ENCODE measurements around the gene CGB7.
"Not testable (repeated sequence)": the region's sequence is repeated elsewhere in the genome, so short reads cannot be mapped to it uniquely, and the experiment has no call there.

CGB7 gene

GRCh38 chr19:49073514-49074378 is 16.2 kb upstream of the CGB7 start:
- DNase-seq (ENCODE audit: low read depth in 2 of 2) = no peak

GRCh38 chr19:49071860-49072547 is 14.5 kb upstream of the CGB7 start:
- no peak for DNase-seq (ENCODE audit: low read depth in 2 of 2)

- DNase-seq (ENCODE audit: low read depth in 2 of 2) = no peak
Measured at GRCh38 chr19:49070416-49070815, 12.9 kb upstream of the CGB7 start.

DNA sequence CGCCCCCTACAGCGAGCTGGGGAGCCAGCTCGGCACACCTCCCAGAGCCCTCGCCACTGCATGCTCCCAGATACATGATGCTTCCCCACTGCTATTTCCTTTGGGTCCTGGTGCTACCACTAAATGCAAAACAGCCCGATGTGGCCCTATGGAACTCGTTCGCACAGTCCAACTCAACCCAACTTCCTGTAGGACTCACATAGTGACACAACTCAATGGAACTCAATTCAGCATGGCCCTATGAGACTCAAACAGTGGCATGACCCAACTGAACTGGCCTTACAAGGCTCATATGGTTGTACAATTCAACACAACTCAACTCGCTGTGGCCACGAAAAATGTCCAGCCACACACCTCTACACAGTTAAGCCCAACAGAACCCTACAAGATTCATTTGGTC is 11.5 kb upstream of the CGB7 start:
- no peak for DNase-seq (ENCODE audit: low read depth in 2 of 2)

DNA sequence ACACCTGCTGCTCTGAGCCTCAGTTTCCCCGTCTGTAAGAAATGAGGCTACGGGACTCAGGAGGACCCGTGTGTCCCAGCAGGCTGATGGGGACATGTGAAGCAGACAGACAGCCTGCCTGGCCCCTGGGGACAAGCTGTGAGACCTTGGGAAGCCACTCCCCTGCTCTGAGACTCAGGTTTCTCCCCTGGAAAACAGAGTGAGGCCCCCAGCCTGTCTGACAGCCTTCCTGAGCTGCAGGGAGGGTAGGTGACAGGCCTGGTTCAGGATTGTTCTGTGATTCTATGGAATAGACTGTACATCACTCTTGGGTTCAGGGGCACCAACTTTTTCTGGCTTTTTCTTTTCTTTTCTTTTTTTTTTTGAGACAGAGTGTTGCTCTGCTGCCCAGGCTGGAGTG is 10.0 kb upstream of the CGB7 start:
- DNase-seq (ENCODE audit: low read depth in 2 of 2) = no peak

DNA sequence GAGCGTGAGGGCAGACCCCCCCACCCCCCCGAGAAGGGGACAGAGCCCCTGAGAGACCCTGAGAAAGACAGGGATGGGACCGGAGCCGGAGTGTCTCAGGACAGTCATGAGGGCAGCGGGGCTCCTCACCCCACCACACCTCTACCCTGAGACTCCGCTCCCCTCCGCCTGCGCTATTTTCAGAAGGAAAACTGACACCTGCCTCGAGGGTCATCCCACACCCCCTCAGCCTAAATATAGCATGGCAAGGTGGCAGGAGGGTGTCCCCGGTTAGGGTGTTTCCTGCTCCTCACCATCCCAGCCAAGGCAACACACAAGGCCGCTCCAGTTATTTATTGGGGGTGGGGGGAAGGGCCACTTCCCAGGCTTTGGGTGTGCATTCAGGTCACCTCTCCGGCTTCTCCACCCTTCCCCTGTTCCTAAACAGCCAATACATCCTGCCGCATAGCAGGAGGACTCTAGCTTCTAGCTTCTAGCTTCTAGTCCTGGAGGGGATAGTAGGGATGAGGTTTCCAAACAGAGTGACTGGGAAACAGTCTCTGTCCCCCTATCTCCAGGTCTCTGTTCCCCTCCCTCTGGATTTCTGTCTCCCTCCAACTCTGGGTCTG is 8.5 kb upstream of the CGB7 start:
- no peak for DNase-seq (ENCODE audit: low read depth in 2 of 2)

DNA sequence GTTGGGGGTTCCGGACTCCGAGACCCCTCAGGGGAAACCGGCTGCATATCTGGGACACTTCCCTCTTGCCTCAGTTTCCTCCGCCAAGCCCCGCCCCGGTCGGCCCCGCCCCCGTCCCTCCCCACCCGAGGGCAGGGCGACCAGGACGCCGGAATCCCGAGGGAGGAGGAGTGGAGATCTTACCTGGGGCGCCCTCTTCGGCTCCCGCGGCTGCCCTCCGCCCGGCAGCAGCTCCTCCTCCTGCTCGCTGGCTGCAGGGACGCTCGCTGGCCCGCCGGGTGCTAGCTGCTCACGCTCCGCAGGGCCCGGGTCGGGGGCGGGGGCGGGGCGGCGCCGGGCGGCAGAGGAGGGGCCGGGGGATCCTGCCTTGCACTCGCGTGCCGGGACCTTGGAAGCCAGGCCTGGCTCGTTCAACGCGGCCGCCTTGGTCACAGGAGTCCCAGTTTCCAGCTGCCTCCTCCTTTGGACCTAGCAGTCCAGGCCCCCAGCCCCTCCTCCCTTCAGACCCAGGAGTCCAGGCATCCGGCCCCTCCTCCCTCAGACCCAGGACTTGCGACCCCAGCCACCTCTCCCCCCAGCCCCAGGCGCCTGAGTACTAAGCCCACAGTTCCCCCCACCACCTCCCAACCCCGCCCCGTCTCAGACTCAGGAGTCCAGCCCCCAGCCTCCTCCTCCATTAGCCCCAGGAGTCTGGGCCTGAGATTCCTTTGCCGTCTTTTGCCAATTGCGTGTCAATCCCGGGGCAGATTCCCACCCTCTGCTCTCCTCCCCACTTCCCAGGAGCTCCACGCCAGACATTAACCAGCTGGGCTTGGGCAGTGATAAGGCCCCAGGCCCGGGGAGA is 7.4 kb upstream of the CGB7 start, which contains the start of gene NTF4:
Gene NTF4 (minus strand): TSS at position 51 of the 844 bp plus-strand sequence. CDS start 2,821 bp downstream, outside the sequence.
- no peak for DNase-seq (ENCODE audit: low read depth in 2 of 2)

DNA sequence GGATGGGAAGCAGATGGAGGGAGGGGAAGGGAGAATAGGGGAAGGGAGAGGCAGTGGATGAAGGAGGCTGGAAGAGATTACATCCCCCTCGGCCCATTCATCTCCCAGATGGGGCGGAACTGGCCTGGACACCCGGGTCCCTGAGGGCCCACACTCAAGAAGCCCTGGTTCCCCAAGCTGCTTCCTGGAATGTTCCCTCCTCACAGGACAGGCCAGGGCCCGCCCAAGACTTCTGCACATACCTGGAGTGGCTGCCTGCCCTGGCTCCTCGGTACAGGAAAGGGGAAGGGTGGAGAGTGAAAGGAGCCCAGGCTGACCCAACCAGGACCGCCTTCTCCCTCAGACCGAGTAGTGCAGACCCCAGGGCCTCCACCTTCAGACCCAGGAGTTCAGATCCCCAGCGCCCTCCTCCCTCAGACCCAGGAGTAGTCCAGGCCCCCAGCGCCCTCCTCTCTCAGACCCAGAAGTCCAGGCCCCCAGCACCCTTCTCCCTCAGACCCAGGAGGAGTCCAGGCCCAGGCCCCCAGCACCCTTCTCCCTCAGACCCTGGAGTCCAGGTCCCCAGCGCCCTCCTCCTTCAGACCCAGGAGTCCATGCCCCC is 6.6 kb upstream of the CGB7 start:
- no peak for DNase-seq (ENCODE audit: low read depth in 2 of 2)

GRCh38 chr19:49061445-49061844 is 3.9 kb upstream of the CGB7 start:
- DNase-seq (ENCODE audit: low read depth in 2 of 2) = no peak

DNA sequence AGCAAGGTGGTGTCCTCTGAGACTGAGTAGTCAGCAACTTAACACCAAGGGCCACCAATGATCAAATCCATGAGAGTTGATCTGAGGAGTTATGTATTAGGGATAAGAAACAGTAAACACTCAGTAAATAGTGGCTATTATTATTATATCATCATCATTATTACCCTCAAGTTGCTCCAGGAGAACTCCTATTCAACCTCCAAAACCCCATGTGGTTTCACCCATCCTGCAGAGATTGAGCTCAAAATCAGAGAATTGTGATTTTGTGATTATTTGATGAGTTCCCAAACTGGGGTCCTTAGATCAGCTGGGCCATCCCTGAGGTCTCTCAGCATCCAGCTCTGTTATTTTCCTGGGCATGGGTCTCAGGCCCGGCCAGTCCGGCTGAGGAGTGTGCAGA is 3.5 kb upstream of the CGB7 start:
- DNase-seq (ENCODE audit: low read depth in 2 of 2) = no peak

DNA sequence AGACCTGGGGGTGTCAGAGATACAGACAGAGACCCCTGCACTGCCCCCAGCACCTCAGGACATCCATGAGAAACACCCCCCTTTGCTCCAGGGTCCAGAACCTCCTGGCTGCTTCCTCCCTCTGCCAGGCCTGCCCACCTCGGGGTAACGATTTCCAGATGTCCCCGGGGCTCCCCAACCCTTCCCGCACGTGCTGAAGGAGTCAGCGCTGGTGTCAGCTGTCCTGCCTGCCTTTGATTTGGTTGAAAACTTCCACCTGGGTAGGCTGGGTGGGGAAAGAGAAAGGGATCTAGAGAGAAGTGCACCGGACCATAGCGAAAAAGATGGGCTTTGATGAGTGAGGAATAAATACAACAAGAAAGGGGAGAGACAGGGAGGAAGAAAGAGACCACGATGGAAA is 1.5 kb upstream of the CGB7 start:
- no peak for DNase-seq (ENCODE audit: low read depth in 2 of 2)

- no peak for DNase-seq (ENCODE audit: low read depth in 2 of 2)
Measured at GRCh38 chr19:49058562-49058961, 1.0 kb upstream of the CGB7 start.

GRCh38 chr19:49056902-49057596 is 500 bp downstream of the CGB7 start:
- not testable (repeated sequence) for DNase-seq (ENCODE audit: low read depth in 2 of 2)

GRCh38 chr19:49056101-49056901 is 1.2 kb downstream of the CGB7 start:
- peak in 1 of 2 donors; percentile 37 for DNase-seq (ENCODE audit: low read depth in 2 of 2)

DNA sequence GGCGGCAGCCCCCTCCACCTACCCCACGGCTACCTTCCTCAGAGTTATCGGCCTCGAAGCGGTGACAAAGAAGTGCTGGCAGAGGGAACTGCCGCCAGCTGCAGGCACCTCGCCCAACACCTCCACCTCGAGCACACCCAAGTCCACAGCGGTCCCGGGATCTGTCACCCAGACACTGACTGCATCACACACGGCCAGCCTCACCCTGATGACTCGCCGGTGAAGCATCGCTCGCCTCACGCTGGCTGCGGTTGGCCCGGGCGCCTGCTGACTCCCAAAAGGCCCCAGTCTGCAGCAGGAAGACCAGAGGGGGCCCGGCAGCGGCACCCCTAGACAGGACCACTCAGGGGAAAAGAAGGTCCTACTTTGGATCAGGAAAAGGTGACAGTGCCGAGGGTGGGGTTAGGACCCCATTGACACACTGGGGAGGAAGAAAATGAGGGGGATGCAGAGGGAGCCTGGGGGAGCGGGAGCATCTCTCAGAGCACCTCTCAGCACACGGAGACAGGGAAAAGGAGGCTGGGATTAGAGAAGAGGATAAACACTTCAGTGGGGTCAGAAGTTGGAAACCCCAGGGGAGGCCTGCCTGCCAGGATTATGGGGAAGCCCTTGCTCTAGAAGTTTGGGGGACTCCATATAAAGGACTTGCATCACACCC is 7.0 kb downstream of the CGB7 start:
- DNase-seq (ENCODE audit: low read depth in 2 of 2) = not testable (repeated sequence)

DNA sequence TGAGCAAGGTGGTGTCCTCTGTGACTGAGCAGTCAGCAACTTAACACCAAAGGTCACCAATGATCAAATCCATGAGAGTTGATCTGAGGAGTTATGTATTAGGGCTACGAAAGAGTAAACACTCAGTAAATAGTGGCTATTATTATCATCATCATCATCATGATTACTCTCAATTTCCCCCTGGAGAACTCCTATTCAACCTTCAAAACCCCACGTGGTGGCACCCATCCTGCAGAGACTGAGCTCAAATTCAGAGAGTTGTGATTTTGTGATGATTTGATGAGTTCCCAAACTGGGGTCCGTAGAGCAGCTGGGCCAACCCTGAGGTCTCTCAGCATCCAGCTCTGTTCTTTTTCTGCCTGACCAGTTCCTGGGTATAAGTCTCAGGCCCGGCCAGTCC is 7.7 kb downstream of the CGB7 start:
- not testable (repeated sequence) for DNase-seq (ENCODE audit: low read depth in 2 of 2)

DNA sequence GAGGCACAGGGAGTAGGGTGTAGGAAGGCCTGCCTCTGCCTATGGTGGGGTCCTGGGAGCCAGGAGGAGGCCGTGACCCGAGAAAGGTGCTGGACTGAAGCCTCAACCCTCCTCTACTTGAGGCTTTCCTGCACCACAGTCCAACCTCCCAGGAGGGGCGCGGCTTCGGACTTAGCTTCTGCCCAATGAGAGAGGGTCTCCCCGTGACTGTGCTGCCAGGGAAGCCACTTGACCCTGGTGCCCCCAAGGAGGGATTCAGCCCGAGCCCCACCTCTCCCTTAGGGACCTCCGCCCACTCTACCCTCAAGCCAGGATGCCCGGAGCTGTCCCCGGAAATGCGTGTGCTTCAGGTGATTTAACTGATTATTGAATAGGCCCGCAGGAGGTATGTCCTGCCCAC is 8.5 kb downstream of the CGB7 start, which contains the start of gene CGB8:
Gene CGB8 (minus strand): TSS at position 101 of the 400 bp plus-strand sequence. CDS start 372 bp downstream, outside the sequence.
- not testable (repeated sequence) for DNase-seq (ENCODE audit: low read depth in 2 of 2)

GRCh38 chr19:49043548-49043947 is 14.0 kb downstream of the CGB7 start, which contains the start of gene CGB5:
Gene CGB5 (plus strand): TSS chr19:49043848. CDS start chr19:49044210, 362 bp downstream.
- DNase-seq (ENCODE audit: low read depth in 2 of 2) = not testable (repeated sequence)

DNA sequence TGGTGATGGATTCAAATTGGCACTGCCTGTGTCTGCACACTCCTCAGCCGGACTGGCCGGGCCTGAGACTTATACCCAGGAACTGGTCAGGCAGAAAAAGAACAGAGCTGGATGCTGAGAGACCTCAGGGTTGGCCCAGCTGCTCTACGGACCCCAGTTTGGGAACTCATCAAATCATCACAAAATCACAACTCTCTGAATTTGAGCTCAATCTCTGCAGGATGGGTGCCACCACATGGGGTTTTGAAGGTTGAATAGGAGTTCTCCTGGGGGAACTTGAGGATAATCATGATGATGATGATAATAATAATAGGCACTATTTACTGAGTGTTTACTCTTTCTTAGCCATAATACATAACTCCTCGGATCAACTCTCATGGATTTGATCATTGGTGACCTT is 14.9 kb downstream of the CGB7 start:
- not testable (repeated sequence) for DNase-seq (ENCODE audit: low read depth in 2 of 2)
